Pulmonary artery endothelial cell (primary cell): Measurements from ENCODE around the gene PCYT2. TPM values are rescaled to one million over a fixed set of nuclear protein-coding genes. Genes with fewer than 3 reads are reported as not detected.

Experiments used
- DNase-seq: peaks from one replicate; pipeline ENCODE4 v3.0.0-alpha.2; 2011; ENCODE audit warnings: low read depth, low spot score
- total RNA-seq: library from RNA; depleted of rRNA; stranded (reverse); fragments of >200 nt; gene quantifications from 2 replicates; pipeline ENCODE4 v1.2.3, GENCODE V29; 2014

PCYT2 gene
- total RNA-seq, 1 donor from 2014 or later = 46.2 TPM

DNA sequence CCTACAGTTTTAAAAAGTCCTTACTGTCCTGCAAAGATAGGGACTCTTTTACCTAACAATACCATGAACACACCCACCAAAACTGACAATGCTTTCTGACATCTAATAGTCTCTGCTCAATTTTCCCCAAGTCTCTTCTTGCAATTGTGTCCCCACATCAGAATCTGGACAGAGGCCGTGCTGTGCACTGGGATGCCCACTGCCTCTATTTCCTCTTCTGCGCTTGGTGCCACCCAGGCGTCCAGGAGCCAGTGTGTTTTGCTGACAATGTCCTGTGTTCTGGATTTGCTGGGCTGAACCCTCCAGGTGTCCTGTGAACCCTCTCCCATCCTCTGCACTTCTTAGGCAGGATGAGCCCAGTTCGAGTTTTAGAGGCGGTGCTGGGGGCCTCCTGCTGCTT lies 33.6 kb downstream of the PCYT2 start:
- DNase-seq = no peak

DNA sequence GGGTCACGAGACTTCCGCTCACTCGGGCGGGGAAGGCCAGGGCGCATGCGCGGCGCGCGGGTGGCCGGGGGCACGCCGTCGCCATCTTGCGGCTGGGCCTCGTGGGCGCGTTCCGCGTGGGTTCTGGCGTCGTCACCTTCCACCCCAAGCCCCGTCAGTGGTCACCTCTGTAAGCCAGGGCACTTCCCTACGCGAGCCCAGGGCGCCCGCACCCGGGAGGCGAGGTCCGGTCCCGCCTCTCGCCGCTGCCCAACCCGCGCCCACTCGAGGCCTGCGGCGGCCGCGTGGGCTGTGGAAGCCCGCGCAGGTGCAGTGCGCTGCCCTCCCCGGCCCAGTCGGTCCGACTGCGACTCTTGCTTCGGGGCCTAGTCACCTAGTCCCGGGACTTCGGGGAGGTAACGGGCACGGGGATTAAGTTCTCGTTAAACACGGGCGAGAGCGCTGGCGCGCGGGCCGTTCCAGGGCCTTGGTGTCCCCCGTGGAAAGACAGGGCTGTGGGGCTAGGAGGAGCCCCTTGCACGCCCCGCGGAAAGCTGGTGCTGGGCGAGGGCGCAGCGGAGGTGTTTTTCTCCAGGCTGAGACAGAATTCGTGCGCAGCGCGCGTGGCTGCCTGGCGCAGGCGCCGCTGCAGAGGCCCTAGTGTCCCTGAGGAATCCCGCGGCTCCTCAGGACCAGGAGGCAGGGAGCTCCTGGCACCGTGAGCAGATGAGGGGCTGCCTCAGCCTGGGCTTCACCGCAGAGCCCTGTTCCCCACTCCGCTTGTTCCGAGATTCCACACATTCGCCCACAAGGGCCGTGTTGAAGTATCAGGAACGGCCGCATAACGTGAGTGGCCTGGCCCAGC lies 39.6 kb downstream of the PCYT2 start:
- no peak for DNase-seq

DNA sequence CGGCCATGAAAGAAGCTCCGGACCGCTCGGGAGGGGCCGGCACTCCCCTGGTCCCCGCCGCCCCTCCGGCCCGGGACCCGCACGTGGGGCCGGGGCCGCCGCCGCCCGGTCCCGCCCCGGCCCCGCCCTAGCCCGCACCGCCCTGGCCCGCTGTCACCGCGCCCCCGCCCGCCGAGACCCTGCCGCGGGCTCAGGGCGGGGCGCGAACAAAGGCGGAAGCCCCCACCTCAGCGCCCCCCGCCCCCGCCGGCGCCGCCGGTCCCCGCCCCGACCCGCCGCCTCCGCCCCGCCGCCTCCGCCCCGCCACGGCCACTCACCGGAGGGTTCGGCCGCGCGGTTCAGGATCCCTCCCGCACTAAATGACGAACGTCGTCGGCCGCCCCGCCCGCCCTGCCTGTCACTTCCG lies 40.2 kb downstream of the PCYT2 start, which contains the start of gene ARHGDIA:
TSS of gene ARHGDIA (minus strand) at position 357 of the 406 bp plus-strand sequence. CDS start 1,407 bp downstream, outside the sequence.
- DNase-seq = no peak

DNA sequence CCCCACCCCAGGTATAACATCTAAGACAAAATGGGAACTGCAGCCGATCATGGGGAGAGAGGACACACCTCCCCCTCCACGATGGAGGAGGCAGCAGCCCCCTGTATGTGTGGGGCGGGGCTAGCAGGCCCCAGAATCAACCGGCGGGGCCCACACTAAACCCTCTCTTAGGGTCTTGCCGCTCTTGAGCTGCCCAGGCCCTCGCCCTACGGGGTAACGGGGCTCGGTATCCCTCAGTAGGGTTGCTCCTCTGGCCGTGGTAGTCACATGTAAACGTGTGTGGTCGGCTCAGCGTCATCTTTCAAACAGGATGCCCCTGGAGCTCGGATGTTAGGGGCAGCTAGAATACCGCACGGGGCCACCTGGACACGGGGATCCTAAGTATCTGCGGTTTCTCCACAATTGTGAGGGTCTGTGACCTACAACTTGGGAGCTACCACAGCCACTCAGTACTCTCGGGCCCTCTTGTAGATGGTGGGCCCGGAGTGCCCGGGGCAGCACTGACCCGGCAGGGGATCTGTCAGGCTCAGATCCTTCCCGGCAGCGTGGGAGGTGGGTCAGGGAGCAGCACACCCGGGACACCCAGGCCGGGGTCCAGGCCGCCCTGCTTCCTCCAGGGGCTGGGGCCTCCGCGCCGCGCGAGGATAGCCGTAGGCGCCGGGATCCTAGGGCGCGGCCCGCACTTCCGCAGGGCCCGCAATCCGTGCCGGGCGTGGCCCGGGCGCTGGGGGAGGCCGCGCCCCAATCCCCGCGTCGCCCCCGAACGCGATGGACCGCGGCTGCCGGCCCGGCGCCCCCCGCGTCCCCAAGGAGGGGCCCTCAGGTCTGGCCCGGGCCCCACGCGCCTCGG lies 40.8 kb downstream of the PCYT2 start:
- no peak for DNase-seq

- DNase-seq = no peak
These were observed 41.7 kb downstream of the PCYT2 start for GRCh38 chr17:81869221-81870130.

DNA sequence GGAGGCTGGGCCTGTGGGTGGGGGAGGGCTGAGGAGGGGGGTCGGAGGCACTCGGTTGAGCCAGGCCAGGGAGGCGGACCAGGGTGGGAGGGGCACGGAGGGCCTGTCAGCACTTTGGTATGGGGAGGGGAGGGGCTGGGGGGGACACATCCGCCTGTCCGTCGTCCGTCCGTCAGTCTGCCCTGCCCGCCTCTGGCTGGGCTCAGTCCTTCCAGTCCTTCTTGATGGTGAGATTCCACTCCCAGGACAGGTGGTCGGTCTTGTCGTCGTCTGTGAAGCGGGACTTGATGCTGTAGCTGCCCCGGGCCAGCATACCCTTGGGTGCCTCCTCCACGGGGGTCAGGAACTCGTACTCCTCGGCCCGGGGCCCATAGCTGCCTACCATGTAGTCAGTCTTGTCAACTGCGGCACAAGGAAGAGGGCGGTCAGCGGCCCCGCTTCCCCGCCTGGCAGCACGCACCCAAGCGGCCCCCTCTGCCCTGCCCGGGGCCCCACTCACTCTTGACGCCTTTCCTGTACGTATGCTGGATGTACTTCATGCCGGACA lies 42.5 kb downstream of the PCYT2 start:
- no peak for DNase-seq

DNA sequence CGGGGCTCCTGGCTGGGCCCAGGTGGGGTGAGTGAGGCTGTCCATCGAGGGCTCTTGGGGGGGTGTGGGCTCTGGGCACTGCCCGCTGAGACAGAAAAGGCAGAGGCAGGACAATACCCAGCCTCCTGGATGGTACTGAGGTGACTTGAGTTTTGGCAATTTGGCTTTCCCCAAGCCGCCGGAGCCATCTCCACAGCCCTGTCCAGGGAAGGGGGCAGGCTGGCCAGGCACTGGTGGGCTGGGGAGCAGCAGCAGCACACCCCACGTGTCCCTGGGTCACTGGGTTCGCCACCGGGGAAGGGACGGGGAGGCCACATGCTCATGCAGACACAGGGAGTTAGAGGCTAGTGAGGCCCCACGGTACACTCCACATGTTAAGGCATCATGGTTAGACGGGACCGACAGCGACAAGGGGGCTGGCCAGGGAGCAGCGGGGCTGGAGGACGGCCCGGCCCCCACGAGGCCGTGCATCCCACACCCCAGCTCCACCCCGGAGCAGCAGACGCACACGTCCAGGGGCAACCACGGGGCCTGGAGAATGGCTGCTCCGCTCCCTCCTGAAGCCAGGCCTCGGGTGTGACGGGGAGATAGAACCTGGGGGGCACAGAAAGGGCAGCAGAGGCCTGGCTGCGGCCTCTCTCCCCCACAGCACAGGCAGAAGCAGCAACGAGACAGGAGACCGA lies 43.1 kb downstream of the PCYT2 start:
- DNase-seq = no peak

DNA sequence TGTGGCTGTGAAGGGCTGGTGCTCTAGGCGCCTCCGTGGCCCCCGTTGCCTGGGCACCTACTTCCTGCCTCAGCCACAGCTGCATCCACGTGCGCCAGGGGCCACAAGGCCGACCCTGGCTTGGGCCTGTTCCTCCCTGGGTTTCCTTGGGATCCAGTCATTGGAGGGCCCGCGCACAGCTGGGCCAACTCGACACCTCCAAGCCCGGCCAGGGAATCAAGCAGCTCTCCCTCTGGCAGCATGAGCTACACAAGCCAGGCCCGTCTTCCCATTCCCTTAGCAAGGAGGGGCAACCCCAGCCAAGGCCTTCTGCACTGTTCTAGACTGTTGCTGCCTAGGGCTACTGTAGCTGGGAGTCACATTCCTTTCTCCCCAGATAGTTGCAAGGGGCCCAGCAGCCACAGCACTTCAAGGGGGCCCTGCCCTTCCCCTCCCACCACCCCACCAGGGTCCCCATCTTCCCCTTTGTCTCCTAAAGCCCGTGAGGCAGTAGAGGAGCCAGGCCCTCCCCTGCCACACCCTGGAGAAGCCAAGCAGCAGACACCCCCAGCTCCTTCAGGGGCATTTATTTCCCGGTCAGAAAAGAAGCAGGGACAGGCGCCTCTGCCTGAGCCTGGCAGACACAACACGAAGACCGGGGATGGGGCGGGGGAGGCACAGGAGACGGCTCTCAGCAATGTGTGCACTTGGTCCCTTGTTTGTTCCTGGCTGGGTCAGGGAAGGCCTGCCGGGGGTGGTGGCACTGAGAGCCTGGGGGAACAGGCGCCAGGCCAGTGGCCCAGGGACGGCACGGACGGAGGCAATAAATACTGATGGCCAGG lies 43.8 kb downstream of the PCYT2 start:
- DNase-seq = no peak

- DNase-seq = no peak
These were observed 44.6 kb downstream of the PCYT2 start for GRCh38 chr17:81866440-81867169.

GRCh38 chr17:81865733-81866439 lies 45.3 kb downstream of the PCYT2 start:
- no peak for DNase-seq

GRCh38 chr17:81865358-81865732 lies 45.9 kb downstream of the PCYT2 start:
- DNase-seq = no peak

DNA sequence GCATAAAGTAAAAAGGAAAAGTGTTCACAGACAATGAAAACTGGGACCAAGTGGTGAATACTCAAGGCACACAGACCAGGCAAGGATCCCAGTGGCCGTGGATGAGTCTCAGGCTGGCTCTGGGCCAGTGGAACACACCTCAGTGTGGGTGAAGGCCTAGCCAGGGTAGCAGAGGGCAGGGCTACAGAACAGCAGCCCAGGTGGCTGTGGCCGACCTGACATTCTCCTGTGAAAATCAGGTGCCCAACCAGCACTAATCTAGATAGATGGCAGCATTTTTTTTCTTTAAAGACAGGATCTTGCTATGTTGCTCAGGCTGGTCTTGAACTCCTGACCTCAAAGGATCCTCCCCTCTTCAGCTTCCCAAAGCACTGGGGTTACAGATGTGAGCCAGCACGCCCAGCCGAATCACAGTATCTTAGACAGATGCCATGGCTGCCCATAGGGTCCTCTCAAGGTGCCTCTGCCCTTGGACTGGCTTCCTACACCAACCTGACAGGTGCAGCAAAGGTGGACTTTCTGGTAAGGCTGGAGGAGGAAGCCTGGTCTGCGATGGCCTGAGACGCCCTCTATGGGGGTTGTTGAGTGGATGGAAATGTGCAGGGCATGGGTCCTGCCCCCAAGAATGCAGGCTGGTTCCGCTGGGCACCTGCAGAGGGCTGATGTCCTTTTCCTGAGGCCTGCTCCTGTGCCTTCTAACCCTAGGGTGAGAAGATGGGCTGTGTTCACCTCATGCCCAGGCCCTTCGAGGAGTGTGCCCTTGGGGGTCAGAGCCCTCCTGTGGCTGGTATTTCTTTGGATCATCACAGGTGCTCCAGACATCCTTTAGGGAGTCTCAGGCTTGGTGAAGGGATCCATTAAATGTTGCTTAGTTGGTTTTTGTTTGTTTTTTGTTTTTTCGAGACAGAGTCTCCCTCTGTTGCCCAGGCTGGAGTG lies 47.1 kb downstream of the PCYT2 start:
- no peak for DNase-seq

DNA sequence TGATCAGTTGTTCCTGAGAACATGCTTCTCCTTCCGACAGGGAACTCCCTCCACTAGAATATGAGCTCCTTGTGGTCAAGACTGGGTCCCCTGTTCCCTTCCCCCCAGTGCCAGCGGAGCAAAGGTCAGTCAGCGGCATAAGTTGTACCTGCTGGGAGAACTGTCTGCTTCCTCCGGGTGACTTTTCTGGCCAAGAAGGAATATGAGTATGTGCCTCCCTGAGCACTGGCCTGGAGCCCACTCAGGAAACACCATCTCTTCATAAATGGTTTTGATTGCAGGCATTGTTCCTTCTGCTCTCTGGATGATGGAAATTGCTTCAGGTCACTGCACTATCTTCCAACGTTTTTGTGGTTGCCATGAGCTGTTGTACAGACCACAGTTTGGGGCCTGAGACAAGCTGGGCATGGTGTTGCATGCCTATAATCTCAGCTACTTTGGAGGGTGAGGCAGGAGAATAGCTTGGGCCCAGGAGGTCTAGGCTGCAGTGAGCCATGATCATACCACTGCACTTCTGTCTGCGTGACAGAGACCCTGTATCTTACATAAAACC lies 48.0 kb downstream of the PCYT2 start:
- DNase-seq = no peak

- DNase-seq = peak; percentile 100
These were observed 50.2 kb downstream of the PCYT2 start for GRCh38 chr17:81860756-81861568.

- no peak for DNase-seq
These were observed 51.1 kb downstream of the PCYT2 start, which contains the start of gene P4HB for GRCh38 chr17:81859906-81860755. TSS of gene P4HB (minus strand) at chr17:81860535. CDS start at chr17:81860471, 64 bp downstream.
